LoVo (cell line): ENCODE measurements around the gene EMILIN2.
"Not testable (repeated sequence)": the region's sequence is repeated elsewhere in the genome, so short reads cannot be mapped to it uniquely, and the experiment has no call there.

Experiments
- DNase-seq: peaks from one replicate; pipeline ENCODE4 v3.0.0-alpha.2; 2016; ENCODE audit warnings: low spot score

The EMILIN2 gene

DNA sequence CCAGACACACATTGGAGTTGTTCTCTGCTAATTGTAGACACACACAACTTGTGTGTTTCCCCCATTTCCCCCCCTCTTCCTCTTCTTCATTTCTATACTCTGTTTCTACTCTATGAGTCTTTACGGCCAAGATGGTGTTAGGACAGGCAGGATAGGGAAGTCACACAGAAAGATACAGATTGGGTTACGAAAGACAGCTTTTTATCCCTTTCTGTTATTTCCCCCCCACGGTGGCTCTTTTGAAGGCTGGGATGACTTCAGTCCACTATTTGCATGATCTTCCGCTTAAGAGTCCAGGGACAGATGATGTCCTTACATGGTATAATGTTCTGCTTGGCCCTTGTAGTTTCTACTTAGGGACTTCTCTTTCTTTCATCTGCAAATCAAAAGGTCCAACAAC, 1.6 kb upstream of the EMILIN2 start:
- DNase-seq = no peak

DNA sequence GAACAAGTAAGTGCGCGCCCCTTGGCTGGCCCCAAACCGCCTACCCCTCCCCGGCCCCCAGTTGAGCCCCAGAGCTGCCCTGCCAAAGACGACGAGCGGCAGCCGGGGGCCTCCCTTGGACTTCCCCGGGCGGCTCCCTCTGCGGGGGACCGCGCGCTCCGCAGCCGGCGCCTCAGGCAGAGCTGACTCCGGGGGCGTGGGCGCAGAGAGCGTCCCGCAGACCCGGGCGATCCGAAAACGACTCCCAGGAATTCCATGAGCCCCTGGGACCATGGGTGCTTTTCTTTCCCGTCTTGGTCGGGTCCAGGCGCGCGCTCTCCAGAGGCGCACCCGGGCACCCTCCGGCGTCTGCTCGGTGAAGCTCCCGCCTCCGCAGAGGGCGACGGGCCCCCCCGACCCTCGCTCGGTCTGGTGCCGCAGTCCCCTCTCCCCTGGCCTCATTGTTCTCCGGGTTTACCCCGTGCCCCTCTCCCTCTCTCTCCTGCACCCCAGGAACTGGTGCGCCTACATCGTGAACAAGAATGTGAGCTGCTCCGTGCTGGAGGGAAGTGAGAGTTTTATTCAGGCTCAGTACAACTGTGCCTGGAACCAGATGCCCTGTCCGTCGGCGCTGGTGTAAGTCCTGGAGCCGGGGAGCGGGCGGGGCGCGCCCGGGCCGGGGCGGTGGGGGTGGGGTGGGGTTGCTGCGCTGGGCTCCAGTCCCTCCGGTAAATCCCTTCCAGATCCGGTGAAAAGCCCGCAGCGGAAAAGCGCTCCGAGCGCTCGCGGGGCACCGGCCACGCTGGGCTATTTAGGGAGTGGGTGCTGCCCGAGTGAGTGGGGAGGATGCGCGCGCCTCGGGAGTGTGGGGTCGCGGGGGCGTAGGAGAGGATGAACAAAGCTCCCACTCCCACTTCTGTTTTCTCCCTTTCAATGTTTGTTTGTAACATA, 776 bp downstream of the EMILIN2 start:
- DNase-seq = no peak

DNA sequence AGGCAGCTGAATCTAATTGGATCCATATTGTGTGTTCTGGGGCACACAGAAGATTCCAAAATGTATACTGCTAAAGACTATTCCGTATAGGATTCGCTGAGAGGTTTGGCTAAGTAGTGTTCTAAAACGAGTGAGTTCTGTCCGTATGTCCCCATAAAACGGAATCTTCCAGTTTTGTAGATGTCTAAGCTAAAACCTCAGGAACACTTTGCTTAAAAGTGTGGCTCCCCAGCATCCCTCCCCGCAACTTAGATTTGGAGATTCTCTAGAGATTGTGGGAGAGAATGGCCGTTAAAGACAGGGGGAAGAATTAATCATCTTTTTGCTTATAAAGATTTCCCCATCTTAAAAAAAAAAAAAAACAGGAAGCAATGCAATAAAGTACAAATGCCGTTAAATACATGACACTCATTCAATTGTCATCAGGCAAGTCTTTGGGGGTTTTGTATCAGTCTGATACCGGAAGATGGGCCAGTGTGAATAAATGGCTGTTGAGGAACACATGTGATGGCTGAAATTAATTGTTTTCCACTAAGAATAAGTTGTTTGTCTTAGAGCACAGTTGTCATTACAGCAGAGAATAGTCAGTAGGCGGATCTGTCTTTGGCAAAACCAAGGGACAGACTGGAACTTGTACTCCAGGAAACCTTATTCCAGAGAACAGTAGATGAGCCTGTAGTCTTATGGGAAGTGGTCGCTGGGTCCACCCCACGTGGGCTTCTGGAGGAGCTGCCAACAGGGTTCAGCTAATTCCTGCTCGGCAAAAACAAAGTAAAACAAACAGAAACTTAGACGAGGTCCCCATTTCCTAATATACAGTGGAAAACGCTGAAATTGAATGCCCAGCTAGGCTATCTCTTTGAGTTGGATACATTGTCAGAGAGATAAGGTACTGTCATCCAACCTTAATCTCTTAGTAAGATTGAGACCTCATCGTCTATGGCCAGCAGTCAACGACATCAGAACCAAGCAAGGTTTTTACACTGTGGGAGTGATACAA, 1.7 kb downstream of the EMILIN2 start:
- DNase-seq = no peak

DNA sequence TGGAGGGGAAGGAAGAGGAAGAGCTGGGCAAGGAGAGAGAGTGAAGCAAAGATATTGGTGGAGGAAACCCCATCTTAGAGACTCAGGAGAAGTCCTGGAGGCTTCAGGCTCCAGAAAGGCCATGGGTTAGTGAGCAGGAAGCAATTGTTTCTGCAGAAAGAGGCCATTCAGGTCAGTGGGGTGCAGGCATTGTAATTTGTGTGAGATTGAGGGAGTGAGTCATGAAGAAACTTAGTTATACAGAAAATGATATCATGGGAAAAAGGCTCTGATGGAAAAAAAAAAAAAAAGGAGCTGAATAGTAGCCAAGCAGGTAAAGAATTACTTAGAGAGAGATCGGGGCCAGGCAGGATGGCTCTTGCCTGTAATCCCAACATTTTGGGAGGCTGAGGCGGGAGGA, 4.0 kb downstream of the EMILIN2 start:
- no peak for DNase-seq

DNA sequence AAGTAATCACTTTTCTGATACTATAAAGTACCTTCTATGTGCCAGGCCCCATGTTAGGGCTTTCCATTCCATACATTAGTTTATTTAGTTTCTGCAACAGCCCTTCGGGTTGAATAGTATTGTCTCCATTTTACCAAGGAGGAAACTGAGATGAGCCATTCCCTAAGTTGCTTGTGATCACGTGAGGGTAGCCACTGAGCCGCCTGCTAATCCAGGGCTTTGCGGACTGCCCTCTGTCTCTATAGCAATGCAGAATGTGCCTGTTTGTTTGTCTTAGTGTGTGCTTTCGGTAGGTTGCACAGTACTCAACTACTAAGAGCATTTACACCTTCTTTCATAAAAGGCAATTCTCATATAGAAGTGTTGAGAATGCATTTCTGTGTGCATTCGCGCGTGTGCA, 5.0 kb downstream of the EMILIN2 start:
- no peak for DNase-seq

DNA sequence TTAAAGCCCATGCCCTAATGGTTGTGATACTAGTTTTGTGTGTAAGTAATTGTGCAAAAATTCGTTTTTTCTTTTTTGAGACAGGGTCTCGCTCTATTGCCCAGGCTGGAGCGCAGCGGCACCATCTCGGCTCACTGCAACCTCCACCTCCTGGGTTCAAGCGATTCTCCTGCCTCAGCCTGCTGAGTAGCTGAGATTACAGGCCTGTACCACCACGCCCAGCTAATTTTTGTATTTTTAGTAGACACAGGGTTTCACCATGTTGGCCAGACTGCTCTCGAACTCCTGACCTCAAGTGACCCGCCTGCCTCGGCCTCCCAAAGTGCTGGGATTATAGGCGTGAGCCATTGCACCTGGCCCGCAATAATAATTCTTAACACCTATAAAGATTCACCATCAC, 5.7 kb downstream of the EMILIN2 start:
- DNase-seq = not testable (repeated sequence)

DNA sequence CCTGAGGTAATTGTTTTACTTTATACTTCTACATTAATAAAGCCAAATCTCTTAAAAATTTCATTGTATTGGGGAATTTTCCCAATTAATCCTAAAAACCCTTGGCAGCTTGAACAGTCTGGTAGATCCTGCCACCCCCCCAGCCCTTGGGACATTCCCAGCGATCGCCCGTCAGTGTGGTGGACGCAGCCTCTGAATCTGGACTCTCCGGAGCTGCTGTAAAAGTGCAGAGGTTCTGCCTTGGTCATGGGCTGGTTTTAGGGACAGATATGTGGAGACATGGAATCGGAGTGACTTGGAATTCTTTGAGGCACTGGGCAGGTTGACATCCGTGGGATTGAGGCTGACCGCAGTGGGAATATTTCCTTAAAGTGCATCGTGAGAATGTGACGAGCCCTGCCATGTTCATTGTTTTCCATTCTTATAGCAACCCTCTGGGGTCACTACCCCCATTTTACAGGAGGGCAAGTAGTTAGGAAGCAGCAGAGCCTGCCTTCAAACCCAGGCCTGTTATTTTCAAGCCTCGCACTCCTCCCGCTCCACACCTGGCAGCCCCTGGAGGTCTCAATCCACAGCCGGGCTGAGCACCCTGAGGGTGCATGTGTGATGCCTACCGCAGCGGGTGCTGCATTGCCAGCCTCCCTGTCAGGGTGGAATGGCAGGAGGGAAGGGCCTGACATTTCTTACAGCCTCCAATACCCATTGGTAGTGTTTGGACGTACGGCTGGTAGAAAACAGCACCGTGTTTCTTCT, 6.5 kb downstream of the EMILIN2 start:
- no peak for DNase-seq

DNA sequence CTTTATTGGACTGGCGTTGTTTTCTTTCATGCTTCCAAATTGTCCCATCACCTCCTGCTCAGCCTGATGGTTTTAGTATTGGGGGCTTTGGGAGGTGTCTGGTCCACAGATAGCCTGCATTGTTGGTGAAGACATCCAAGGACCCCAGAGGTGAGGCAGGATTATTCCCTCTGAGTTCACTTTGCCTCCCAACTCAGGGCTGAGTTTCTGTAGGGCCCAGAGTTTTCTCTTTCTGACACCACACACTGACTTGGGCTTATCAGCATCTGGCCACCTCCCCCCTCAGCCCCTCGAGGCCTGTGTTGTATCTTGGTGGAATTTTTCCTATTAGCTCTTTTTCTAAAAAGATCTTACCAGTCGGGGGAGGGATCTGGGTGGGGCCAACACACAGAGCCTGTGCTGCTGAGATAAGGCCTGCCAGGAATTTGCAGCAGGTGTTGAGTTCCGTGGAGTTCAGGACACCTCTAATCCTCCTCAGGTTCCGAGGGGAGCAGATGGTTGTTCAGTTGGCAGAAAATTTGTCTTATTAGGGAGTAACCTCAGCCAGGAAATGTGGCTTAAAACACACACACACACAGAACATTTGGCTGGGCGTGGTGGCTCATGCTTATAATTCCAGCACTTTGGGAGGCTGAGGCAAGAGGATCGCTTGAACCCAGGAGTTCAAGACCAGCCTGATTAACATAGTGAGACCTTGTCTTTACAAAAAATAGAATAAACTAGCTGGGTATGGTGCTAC, 7.3 kb downstream of the EMILIN2 start:
- no peak for DNase-seq

DNA sequence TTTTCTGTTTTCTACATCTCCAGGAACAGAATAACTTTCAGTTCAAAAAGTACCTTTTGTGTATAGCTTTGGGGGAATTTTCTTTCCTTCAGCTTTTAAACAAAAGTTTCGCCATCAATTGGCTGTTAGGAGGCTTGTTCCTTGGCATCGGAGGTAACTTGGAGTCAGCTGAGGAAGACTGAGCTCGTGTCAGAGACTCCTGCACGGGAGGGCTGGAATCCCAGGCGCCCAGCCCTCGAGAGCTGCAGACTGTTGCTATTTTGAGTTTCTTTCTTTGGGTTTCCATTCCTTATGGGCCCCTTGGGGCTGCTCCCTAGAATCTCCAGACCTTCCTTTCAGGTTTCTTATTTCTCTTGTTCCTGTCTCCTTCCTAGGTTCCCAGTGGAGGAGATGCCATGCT, 8.1 kb downstream of the EMILIN2 start:
- no peak for DNase-seq

DNA sequence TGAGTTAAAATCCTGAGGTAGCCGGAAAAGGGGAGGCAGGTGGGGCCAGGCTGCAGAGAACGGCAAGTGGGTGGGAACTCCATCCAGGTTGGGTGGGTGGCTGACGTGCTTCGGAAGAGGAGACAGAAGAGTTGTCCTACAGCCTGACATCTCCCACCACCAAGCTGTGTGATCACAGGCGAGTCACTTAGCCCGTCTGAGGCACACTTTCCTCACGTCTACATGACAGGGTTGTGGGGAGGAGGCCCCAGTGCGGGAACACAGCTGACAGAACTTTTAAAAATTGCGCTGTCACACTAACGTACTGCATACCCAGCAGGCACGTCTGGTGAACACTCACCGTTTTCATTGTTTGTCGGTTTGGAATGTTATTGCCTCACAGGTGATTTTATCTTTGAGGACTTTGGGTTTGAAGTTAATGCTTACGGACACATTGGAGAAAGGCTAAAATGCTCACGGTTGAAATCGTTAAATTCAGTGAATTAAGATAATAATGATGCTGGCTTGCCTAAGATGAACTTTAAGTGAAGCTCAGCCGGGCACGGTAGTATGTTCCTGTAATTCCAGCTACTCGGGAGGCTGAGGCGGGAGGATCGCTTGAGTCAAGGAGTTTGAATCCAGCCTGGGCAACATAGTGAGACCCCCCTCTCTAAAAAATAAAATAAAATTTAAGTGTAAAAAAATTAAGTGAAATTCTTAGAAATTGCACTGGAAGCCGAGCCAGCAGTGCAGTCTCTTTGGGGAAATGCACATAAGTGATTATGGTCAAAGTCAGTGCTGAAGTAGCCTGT, 8.9 kb downstream of the EMILIN2 start:
- DNase-seq = no peak

DNA sequence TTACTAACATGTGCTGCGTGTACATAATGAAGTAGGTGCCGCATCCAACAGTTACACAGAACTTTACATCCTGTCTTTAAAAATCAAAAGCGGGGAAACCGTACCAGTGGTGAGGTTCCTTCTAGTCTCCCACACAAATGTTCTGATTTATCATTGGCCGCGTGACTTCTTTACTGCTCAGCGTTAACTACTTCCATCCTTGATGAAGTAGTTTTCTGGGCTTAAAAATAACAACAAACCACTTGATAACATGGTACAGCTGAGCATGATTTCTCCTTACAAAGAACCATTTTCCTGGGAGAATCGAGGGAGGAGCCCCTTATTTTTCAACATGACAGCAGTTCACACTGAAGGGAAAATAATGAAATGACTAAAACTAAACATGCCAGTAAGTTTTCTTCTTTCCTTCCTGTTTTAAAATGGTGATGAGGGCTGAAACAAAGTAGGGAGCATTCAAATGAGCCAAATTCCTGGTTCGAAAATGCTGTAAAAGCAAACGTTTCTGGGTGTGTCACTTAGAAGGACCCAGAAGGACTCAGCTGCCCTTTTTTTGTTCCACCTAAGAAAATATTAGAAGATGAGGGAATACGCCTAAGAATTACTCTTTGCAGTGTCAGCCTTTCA, 9.9 kb downstream of the EMILIN2 start:
- DNase-seq = no peak

DNA sequence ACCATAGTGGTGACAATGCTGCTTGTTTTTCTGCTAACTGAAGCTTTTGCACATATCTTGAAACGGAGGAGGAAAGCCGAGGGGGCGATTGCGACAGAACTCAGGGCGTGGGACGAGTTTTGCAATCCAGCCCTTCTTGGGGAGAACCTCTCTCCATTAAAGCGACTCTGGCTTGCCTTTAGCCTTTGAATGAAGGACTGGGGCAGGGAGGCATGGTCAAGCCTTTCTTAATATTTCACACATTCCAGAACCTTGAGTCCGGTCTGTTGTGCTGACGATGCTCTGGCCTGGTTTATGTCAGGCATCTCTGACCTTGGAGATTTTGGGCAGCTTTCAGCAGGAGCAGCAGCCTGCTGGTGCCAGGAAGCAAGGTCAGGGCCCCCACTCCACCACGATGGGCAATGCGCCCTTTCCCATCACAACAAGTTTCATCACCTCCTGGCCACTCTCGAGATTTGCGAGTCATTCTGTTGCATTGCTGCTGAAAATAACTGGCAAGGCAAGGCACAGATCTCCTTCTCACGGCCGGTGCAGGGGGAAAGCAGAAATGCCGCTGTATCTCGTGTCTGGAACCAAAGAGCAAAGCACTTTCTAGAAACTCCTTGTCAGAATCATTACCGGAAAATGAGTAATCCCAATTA, 10.8 kb downstream of the EMILIN2 start:
- DNase-seq = no peak

DNA sequence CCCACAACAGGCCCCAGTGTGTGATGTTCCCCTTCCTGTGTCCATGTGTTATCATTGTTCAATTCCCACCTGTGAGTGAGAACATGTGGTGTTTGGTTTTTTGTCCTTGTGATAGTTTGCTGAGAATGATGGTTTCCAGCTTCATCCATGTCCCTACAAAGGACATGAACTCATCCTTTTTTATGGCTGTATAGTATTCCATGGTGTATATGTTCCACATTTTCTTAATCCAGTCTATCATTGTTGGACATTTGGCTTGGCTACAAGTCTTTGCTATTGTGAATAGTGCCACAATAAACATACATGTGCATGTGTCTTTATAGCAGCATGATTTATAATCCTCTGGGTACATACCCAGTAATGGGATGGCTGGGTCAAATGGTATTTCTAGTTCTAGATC, 13.6 kb downstream of the EMILIN2 start:
- not testable (repeated sequence) for DNase-seq

DNA sequence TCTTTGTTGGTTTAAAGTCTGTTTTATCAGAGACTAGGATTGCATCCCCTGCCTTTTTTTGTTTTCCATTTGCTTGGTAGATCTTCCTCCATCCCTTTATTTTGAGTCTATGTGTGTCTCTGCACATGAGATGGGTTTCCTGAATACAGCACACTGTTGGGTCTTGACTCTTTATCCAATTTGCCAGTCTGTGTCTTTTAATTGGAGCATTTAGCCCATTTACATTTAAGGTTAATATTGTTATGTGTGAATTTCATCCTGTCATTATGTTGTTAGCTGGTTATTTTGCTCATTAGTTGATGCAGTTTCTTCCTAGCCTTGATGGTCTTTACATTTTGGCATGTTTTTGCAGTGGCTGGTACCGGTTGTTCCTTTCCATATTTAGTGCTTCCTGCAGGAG, 17.2 kb downstream of the EMILIN2 start:
- DNase-seq = not testable (repeated sequence)

DNA sequence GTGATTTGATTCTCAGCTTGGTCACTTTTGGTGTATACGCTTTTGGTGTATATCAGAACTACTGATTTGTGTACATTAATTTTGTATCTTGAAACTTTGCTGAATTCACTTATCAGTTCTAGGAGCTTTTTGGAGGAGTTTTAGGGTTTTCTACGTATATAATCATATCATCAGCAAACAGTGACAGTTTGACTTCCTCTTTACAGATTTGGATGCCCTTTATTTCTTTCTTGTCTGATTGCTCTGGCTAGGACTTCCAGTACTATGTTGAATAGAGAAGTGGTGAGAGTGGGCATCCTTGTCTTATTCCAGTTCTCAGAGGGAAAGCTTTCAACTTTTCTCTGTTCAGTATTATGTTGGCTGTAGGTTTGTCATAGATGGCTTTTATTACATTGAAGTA, 19.7 kb downstream of the EMILIN2 start:
- DNase-seq = not testable (repeated sequence)

DNA sequence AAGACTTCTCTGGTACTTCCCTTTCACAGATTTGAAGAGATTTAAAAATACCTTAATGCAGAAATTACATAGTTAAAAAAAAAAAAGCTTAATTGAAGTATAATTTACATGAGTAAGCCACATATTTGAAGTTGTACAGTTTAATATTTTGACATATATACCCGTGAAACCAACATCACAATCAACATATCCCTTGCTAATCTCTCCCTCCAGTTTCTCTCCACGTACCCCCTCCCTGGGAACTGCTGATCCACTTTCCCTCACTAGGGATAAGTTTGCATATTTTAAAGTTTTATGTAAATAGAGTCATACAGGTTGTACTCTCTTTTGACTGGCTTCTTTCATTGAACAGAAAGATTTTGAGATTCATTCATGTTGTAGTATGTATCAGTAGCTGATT, 22.4 kb downstream of the EMILIN2 start:
- no peak for DNase-seq

DNA sequence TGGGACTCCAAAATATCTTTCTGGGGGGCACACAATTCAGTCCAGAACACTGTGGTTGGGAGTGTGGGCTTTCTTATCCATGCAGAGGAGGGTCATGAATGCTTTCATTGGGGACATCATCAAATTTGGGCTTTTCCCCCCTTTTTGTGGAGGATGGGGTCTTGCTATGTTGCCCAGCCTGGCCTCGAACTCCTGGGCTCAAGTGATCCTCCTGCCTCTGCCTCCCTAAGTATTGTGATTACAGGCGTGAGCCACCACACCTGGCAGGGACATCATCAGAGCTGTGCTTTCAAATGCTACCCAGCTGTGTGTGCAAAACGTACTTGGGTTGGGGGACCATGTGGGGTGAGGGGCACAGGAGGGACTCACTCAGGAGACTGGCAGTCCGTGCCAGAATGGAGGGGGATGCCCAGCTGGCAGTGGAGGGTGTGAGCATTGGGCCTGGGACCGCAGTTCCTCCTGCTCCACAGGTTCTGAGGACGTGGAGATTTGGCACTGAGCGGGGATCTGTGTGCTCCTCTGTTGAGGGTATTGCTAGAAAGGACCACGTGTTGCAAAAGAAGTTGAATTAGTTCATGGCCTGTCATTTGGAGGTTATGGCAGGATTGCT, 24.4 kb downstream of the EMILIN2 start:
- no peak for DNase-seq

DNA sequence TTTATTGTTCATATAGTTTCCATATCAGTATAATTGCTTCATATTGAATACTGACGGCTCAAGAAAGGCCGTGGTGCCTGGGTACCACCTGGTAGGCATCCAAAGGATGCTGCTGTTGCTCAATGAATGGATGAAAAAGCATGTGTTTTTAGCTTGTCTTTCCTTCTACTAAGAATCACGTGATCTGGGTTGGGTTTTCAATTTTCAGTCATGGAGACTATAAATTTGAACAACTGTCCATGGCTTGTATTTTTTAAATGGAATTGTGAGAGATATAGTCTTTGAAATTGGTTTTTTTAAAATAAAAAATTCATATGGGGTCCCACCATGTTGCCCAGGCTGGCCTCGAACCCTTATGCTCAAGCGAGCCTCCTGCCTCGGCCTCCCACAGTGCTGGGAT, 25.3 kb downstream of the EMILIN2 start:
- DNase-seq = no peak

DNA sequence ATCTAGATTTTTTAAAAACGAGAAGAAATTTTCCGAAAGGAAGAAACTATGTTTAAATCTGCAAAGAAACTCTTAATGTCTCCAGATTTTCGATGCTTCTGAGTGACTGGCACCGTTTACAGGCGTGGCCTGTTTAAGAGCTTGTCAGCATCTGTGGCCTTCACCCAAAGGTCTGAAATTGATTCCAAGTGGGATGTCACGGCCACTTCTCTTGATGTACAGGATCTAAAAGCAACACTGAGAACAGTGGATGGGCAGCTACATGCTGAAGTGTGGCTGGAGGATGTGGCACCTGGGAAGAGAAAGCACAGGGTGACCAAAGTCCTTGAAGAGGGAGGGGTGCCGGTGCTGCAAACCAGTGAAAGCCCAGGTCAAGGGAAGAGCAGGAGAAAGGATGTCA, 28.0 kb downstream of the EMILIN2 start:
- DNase-seq = no peak
